Pancreas (tissue), 10 donors: Measurements from ENCODE around the gene TPCN2. TPM values are rescaled to one million over a fixed set of nuclear protein-coding genes. Genes with fewer than 3 reads are reported as not detected.

Experiments
- ATAC-seq, 4 donors: fragments of 200-7000 bp; cut with Tn5 transposase; one replicate each; pipeline versions ENCODE4 v1.8.0 to v1.9.1; 2020; ENCODE audit warnings: mild to moderate bottlenecking in 4 of 4, moderate library complexity in 4 of 4
- DNase-seq, 6 donors: peaks; one replicate each; pipeline ENCODE4 v3.0.0-alpha.2; 2020
- FAIRE-seq: peaks from 2 replicates; lab custom pipeline; 2012; peaks lifted over from hg19 to GRCh38; lab: Jason Lieb, UNC
- H3K27ac ChIP-seq, 4 donors: fragments of 200-600 bp; sonication (generic); 1 replicate in 3 of 4; 2 replicates in 1 of 4; pipeline versions ENCODE4 v1.5.0 to v1.8.0; 2020
- H3K27me3 ChIP-seq, 4 donors: fragments of 200-600 bp; one replicate each; pipeline ENCODE4 v1.8.0; 2021
- H3K36me3 ChIP-seq, 3 donors: fragments of 200-600 bp; sonication (generic) in 1 of 3; one replicate each; pipeline versions ENCODE4 v1.5.0 to v1.8.0; 2020 to 2021
- H3K4me1 ChIP-seq, 3 donors: fragments of 200-600 bp; one replicate each; pipeline ENCODE4 v1.8.0; 2021
- H3K4me3 ChIP-seq, 4 donors: fragments of 200-600 bp; sonication (generic) in 2 of 4; one replicate each; pipeline versions ENCODE4 v1.5.0 to v1.8.0; 2020 to 2021
- H3K9me3 ChIP-seq, 4 donors: fragments of 200-600 bp; one replicate each; pipeline ENCODE4 v1.8.0; 2021
- CTCF ChIP-seq, 4 donors: fragments of 200-600 bp; sonication (generic) in 3 of 4; IDR thresholded peaks; one replicate each; pipeline versions ENCODE4 v1.5.0 to v1.8.0; 2021; ENCODE audit warnings: antibody characterized with exemption in 4 of 4
- WGBS, 2 donors: extraction: QIAGEN DNeasy Blood & Tissue Kit; methylation state at CpG; one replicate each; pipeline ENCODE4 v1.1.7; 2013; 5-methylcytosine and 5-hydroxymethylcytosine counted together
- intact Hi-C, 3 donors: fragments of 100-400 bp; cut with DNase I; formaldehyde crosslinking; loops; one replicate each; pipeline versions ENCODE4 v1.11.1 to v1.14.2; 2022
- polyA plus RNA-seq, 2 donors: library from polyadenylated mRNA; stranded (reverse); fragments of 200-250 nt; gene quantifications; one replicate each; pipeline ENCODE4 v1.2.3, GENCODE V29; 2013
- total RNA-seq, 6 donors: library from RNA; stranded (reverse); fragmentation: NEBNext Ultra II Directional in 4 of 6; extraction: Animal tissue kit (Norgen Biotek cat#: 25700) in 4 of 6; gene quantifications; one replicate each; pipeline versions ENCODE4 v1.2.1 to v1.2.4, GENCODE V29; 2021 to 2023
- donor health status: healthy with polysubstance abuse.
- donor health status: DM: no; HTN: no; CAD: no; lungs with moderate emphysema.
- donor health status: DM: no; HTN: no; CAD: no.
- donor health status: control.
- donor health status: control.
- donor health status: Bipolar disorder and iron deficiency.
- donor health status: DM: yes; HTN: yes; CAD: no.
- donor health status: DM: no; HTN: no; CAD: no.
- donor health status: DM: no; HTN: no; CAD: no.
- donor health status: DM: yes; HTN: yes; CAD: no.

Gene TPCN2
- total and polyA plus RNA-seq, 8 donors: 5.6 to 13.5 (median 9.9) TPM

- Histone ChIP-seq H3K4me3 (no peak overlapping the region), H3K4me1 (no peaks in the 10 kb centered on the region), H3K27ac (no peak overlapping the region), H3K36me3 (no peaks in the 10 kb centered on the region), H3K9me3 (no peaks in the 10 kb centered on the region), H3K27me3 (no peaks in the 10 kb centered on the region)
- FAIRE-seq (no peak), DNase-seq (peak in 2 of 6 donors; percentile 35 to 77), ATAC-seq (peak in 1 of 4 donors; percentile 5)
- intact Hi-C loops: loop anchor here in 1 of 3 donors (10.0 kb wide), 1 partner anchor 560 kb away; no protein-coding TSS in a partner anchor
- 56 to 59% methylated on average over 15 to 16 of the region's 16 CpGs for WGBS, 2 donors
- no peak for TF ChIP-seq CTCF (IDR thresholded peaks at IDR 0.05)
These were observed 45.6 kb downstream of the TPCN2 start for GRCh38 chr11:69094111-69094914.

GRCh38 chr11:69094915-69095290 is 46.2 kb downstream of the TPCN2 start:
- Histone ChIP-seq H3K4me3 (no peak overlapping the region), H3K27ac (no peak overlapping the region), H3K9me3 (no peaks in the 10 kb centered on the region), H3K4me1 (no peaks in the 10 kb centered on the region), H3K27me3 (no peaks in the 10 kb centered on the region), H3K36me3 (no peaks in the 10 kb centered on the region)
- no peak for FAIRE-seq
- no peak for TF ChIP-seq CTCF (IDR thresholded peaks at IDR 0.05)
- intact Hi-C loops: loop anchor here in 2 of 3 donors (5.0 to 10.0 kb wide), 2 partner anchors 552 to 560 kb away; no protein-coding TSS in a partner anchor
- 66 to 72% methylated on average over 10 of the region's 10 CpGs for WGBS, 2 donors
- no peak for DNase-seq
- no peak for ATAC-seq

DNA sequence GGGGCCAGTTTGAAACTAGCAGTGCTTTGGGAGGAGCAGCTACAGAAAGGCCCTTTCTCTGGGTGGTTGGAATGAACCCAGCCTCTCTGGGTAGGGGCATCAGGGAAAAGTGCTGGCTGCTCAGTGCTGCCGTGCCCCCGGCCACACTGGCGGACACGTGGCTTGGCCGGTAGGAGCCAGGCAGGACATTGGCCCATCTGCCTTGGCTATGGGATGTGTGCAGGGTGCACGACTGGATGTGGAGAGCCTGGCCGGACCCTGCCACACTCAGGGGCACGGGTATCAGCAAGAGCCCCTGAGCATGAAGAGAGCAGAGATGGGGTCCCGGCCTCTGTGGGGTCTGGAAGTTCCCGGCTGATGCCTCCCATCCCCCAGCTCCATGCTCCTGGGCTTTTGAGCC is 46.6 kb downstream of the TPCN2 start:
- WGBS, 2 donors: 79 to 85% methylated on average over 10 of the region's 10 CpGs
- FAIRE-seq: no peak

DNA sequence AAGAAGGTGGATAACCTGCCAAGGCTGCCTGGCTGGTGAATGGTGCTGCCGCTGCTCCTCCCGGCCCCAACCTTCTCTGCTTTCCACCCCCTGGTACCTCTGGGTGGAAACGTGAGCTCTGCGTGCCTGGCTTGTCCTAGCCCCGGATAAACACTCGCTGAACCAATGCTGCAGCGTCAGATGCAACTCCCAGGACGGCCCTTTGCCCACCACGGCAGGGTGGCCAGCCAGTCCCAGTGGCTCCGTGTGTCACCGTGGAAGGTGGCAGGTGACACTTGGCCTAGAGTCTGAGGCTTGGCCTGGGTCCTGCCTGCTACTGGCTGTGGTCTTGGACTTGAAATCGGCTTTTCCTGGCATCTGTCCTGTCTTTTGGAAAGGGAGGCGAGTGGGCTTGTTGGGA is 47.7 kb downstream of the TPCN2 start:
- DNase-seq: peak in 1 of 6 donors; percentile 20
- FAIRE-seq: no peak
- 79 to 86% methylated on average over 13 of the region's 13 CpGs for WGBS, 2 donors

More for the DNA sequence above, 46.6 kb downstream of the TPCN2 start:
- ATAC-seq: no peak
- no peak for TF ChIP-seq CTCF (IDR thresholded peaks at IDR 0.05)
- DNase-seq: peak in 2 of 6 donors; percentile 16 to 51
- H3K9me3 ChIP-seq: no peaks in the 10 kb centered on the region
- no peaks in the 10 kb centered on the region for H3K4me1 ChIP-seq
- no peaks in the 10 kb centered on the region for H3K36me3 ChIP-seq
- no peak overlapping the region for H3K27ac ChIP-seq
- H3K4me3 ChIP-seq: no peak overlapping the region
- H3K27me3 ChIP-seq: no peaks in the 10 kb centered on the region
- intact Hi-C loops: loop anchor here in 2 of 3 donors (5.0 to 10.0 kb wide), 2 partner anchors 552 to 560 kb away; no protein-coding TSS in a partner anchor

More for the DNA sequence above, 47.7 kb downstream of the TPCN2 start:
- no peak for ATAC-seq
- H3K27ac ChIP-seq: no peak overlapping the region
- no peak overlapping the region for H3K4me3 ChIP-seq
- intact Hi-C loops: loop anchor here in 2 of 3 donors (5.0 to 10.0 kb wide), 2 partner anchors 551 to 558 kb away; no protein-coding TSS in a partner anchor
- no peaks in the 10 kb centered on the region for H3K27me3 ChIP-seq
- H3K4me1 ChIP-seq: no peaks in the 10 kb centered on the region
- no peaks in the 10 kb centered on the region for H3K9me3 ChIP-seq
- no peak for TF ChIP-seq CTCF (IDR thresholded peaks at IDR 0.05)
- H3K36me3 ChIP-seq: no peaks in the 10 kb centered on the region
